OCI-LY7 (cell line): ENCODE data around the gene MAPK8IP2.

Experiments used
- CTCF ChIP-seq: fragments of 200-600 bp; sonication (generic); conservative IDR thresholded peaks from 2 replicates; pipeline ENCODE4 v1.5.1; 2014; ENCODE audit warnings: mild to moderate bottlenecking, antibody characterized with exemption, low read length, moderate library complexity, mixed read lengths
- EZH2phosphoT487 ChIP-seq: fragments of 200-600 bp; sonication (generic); IDR thresholded peaks from 2 replicates; pipeline ENCODE4 v1.6.1; 2018; ENCODE audit warnings: low read depth, borderline replicate concordance, mild to moderate bottlenecking, mixed run types, antibody characterized with exemption, low read length, moderate library complexity, mixed read lengths

- TF ChIP-seq EZH2phosphoT487, result no peak
- no peak for TF ChIP-seq CTCF
Measured at GRCh38 chr22:50635591-50635990, 35.0 kb downstream of the MAPK8IP2 start.
